ENCODE results near the gene AMOT.

AMOT gene

DNA sequence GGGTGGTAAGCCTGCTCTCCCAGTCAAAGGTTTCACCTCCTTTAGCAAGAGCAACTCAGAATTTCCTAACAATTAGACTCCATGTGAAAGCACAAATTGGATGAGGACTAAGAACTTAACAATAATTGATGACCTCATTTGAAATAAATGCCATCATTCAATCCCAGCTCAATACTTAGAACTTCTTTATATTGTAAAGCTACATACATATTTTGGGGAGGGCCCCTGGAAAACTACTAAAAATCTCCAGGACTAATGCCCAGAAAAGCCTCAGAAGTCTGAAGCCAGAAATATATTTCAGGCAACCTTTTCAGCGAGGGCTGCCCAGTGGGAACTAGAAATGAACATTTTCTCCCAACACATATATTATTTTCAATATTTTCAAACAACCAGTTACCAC, 38.1 kb downstream of the AMOT start:
- DNase-seq (ENCODE audit: low read depth, low spot score): no peak

DNA sequence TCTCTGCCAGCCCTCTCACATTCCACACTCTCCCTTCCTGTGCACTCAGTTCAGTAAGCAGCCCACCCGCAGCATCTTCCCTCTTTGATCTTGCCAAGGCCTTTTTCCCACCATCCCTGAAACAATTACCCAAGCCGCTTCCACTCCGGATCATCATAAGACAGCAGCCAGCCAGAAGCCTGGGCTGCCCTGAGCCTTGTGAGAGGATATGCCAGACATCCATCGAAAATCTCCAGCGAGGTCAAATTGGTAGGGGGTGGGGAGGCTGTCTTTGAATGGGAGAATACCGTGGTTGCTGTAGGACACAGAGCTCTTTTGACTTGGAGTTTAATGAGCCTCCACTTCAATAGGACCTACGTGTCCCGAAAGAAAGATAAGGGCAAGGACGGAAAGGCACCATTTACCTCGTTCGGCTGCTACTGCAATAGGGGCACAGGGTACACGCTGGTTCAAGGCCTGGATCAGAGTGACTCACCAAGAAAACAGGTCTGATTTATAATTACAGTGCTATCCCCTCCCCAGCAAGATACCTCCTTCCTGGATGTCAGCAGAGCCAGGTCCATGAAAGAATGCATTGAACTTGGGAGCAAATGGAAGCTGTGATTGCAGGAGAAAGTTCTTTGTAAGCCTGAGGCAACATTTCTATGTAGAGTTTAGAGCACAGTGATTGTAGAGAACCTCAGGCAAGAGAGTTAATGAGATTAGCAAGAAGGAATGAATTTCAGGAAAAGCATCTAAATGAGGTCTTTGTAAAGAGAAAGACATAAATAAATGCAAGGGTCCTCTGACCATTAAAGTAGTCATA, 39.5 kb downstream of the AMOT start:
- DNase-seq (ENCODE audit: low read depth, low spot score): no peak

DNA sequence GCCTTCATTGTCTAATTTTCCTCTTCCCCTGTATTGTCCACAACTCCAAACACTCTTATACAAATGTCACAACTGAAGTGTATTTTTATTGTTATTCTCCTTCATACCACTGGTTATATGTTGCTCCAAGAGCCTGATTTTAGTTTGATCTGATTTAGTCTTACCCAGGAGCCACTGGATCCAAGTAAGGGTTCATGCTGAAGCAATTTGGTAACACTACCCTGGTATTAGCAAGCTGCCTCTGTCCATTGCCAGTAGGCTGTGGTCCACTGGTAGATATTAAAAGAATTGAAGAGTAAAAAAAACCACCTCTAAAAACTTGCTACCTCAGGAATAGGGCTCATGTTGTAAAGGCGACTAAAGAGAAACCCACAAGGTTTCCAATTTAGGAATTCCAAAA, 41.2 kb downstream of the AMOT start:
- DNase-seq (ENCODE audit: low read depth, low spot score): no peak

DNA sequence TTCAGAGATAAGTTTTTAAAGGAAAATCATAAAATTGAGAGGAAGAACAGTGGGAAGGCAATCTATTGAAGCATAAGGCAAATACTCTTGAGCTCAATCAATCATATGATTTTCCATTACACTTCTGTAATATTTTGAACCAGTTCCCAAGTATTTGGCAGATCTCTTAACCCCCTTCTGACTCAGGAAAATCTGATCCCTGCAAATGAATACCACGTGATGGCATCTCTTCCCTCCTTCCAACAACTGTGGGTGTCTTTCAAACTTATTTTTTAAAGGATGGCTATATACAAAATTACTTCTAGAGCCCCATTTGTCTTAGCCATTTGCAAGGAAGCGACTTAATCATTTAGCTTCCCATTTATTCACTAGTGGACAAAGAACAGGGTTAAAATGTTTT, 41.9 kb downstream of the AMOT start:
- no peak for DNase-seq (ENCODE audit: low read depth, low spot score)

DNA sequence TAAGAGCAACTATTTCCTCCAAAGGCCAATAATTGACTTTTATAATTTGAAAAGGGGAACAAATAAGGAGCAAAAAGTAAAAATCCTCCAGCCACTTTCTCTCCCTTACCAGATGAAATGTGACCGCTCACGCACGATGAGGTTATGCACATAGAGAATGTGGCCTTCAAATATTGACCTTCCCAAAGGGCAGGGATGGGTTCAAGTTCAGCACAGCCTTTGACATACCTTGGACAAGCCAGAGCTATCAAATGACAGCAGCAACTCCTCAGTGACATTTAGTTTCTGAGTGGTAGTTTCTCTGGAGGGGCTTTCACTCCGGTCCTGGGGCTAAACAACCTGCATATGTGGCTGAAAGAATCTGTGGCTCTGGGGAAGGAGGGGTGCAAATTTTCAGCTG, 50.7 kb downstream of the AMOT start:
- no peak for DNase-seq (ENCODE audit: low read depth, low spot score)

DNA sequence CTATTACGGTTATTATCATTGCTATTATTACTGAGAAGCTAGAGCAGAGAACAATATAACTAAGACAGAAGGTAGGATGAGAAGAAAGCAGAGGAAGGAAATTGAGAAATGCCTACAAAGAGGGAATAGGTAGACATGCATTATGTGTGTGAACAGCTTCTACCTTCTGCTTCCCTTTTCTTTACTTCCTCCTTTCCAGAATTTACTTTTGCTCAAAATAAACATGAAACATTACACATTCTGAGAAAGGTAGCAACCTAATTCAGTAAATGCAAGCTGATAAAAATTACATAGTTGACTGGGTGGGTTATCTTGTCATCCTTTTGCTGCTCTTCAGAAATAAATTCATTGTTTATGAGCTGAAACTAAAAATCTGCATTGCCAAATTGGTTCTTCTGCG, 54.6 kb downstream of the AMOT start:
- DNase-seq (ENCODE audit: low read depth, low spot score): no peak

DNA sequence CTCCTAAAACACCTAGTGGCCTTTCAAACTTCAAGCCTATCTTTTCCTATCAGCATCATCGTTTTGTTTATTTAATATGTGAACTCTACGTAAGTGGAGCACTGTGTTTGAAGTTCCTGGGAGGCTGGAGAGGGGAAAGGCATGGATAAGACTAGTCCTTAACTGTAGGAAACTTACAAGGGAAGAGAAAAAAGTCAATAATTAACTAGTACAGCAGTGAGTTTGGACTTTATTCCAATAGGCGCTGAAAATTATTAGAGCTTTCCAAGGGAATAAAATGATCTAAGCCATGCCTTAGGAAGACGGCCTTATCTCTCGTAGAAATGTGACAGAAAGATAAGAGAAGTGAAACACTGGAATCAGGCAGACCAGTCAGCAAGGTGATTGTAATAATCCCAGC, 55.3 kb downstream of the AMOT start:
- no peak for DNase-seq (ENCODE audit: low read depth, low spot score)

DNA sequence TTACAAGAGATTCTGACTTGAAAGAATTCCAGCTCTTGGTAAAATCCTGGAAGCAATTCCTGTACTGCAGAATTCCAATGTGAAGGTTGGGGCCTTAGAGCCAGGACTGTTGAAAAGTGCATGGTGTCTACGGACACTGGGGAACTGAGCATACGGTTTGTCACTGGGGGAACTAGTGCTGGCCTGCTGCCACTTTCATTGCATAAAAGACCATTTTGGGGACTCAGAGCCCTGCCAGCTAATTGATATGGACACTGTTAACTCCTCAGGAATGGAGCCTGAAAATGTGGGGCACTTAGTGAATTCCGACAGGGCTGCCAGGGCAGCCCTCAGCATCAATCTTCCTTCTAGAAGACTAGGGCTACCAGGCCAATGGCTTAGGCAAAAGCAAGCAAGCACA, 55.9 kb downstream of the AMOT start:
- DNase-seq (ENCODE audit: low read depth, low spot score): no peak

DNA sequence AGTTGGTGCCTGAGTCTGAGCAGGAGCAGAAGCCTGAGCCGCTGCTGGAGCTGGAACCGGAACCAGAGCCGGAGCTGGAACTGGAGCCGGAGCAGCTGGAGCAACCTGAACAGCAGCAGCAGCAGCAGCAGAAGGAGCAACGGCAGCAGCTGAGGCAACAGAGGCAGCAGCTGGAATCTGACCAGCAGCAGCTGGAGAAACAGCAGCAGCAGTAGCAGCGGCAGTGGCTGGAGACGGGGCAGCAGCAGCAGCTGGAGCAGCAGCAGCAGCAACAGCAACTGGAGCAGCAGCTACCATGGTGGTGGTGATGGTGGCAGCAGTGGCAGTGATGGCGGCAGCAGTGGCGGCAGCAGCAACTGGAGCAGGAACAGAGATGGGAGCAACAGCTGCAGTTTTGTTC, 61.5 kb downstream of the AMOT start:
- no peak for DNase-seq (ENCODE audit: low read depth, low spot score)

DNA sequence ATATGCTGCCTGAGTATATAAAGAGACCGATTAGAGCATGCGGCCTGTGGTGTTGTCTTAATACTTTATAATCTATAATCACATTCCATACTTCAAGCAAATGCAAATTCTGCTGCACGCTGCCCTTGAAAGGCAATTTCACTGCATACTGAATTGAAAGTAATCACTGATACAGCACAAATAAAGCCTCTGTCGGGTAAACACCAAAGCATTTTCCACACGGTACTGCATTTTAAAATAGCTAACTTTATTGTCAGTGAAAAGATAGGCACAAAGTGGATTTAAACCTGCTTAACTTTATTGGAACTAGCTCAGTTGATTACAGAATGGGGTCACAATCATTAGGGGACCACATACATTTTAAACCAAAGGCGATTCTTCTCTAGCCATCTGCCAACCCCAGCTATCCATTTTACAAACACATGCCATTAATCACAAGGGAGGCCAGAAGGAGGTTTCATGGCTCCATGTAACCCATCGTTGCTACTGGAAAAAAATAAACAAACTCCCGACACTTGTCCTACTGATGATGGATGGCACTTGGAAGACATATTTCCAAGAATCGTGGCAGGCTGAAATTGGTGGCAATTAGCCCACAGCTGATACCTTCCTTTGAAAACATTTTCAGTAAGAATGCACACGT, 65.9 kb downstream of the AMOT start:
- no peak for DNase-seq (ENCODE audit: low read depth, low spot score)

DNA sequence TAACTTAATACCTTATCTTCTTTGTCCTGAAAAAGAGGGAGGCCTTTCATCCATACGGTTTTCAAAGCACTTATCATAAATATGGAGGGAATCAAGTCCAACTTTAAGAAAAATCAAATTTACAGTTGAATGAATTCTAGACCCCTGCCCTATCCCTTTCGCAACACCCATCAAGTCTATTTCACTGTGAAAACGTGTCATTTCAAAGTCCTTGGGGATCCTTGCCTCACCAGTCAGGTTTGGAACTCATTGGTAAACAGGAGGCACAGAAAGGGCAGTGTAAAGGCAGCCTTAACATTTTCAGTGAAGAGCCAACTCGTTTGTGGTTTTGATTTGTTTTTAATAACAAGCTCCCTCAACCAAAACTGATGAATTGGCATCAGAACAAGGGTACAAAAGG, 66.5 kb downstream of the AMOT start:
- no peak for DNase-seq (ENCODE audit: low read depth, low spot score)

DNA sequence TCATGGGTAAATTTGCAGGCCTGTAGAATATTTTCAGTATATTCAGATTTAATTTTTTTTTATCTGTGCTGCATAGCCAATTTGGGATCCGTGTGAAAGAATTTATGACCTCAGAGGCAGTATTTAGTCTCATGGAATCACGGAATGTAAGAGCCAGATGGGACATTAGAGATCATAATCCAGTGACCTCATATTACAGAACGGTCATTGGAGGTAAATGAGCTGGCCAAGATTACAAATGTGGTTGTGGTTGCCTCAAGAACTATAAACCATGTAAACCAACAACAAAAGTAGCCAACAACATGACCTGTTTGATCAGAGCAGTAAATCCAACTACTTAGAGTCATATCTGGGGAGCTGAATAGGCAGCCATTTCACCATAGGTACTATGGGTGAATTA, 71.6 kb downstream of the AMOT start:
- DNase-seq (ENCODE audit: low read depth, low spot score): no peak

DNA sequence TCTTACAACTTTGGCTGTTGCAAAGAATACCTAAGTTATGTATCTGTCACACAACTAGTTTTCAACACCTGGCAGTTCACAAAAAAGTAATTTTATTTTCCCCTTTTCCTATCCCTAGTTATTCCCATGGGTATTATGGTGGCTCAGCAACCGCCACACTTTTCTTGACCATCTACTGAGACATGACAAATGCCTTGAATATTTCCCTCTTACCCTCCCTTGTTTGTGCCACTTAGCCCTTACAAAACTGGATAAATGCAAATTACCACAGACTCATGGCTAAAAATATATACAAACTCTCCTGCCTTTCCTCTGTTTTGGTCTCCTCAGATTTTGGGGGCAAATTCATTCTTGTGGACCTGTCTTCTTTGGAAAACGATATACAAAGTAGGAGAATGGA, 72.1 kb downstream of the AMOT start:
- no peak for DNase-seq (ENCODE audit: low read depth, low spot score)

DNA sequence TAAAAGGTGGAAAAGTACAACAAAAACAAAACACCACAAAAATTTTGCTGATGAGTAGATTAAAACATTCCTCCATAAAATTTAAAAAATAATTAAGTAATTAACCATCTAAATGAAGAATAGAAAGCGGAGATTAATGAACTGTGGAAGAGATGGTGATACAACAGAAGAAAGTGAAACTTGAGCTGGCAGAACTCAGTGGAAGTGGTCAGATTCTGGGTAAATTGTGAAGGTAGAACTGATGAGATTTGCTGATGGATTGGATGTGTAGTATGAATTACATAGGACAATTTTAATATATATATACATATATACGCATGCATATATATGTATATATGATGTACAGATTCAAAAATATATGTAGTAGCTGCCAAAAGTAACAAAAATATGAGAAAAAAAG, 73.9 kb downstream of the AMOT start:
- DNase-seq (ENCODE audit: low read depth, low spot score): no peak

DNA sequence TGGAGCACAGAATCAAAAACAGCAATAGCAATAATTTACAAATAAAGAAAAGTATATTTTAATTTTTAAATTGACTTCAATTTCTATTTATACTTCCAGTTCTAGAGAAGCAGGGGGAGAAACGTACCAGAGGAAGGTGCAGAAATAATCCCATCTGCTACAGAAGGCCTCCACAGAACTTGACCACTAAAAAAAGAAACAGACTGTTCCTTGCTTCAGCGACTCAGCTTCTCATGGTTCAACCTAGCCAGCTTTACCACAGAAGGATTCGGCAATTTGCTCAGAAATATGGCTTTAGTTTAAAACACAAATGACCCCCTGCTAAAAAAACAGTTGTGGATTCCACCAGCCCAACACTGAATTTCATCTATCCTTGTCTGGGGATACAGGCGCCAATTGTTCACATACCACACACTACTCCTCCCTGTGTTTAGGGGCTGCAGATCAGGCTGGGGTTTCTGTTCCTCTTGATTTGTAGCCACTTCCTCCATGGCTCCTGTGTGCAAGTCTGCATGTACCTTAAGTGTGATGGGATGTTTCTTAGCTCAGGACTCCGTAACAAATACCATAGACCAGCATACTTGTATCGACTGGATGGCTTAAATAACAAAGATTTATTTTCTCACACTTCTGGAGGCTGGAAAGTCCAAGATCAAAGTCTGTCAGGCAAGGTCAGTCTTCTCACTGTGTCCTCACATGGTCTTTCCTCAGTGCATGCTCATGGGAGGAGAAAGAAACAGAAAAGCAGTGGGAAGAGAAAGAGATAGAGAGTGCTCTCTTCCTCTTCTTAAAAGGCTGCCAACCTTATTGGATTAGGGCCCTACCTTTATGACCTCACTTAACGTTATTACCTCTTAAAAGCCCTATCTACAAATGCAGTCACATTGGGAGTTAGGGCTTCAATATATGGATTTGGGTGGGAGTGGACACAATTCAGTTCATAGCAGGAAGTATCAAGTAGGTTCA, 79.1 kb downstream of the AMOT start:
- DNase-seq (ENCODE audit: low read depth, low spot score): no peak

DNA sequence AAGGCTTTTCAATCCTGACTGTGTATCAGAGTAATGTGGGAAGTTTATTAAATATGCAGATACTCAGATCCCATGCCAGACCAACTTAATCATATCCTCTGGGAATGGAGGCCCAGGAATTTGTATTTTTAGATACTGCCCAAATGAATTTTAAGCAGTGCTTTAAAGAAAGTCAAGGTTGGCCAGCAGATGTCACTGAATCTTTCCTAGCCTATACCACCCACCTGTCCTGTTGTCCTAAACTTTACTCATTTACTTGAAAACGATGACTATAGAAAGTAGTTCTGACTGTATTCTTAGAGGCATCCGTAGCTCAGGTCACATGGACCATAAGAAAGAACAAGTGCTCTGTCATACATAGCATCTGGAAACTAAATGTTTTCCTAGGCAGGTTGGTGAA, 79.9 kb downstream of the AMOT start:
- no peak for DNase-seq (ENCODE audit: low read depth, low spot score)

DNA sequence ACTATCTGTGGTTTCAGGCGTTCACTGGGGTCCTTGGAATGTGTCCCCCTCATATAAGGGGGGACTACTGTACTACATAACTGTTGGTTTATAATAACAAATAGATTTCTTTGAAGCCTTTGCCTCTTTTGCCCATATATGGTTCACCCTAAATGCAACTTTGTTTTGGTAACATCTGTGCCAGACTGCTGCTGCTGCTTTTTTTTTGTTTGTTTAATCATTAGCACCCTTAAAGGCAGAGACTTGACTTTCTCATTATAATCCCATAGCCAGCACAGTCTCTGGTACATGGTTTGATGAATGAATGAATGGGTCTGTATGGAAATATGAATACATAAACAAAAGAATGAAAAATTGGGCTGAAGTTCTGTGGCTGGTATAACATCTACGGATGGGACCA, 80.7 kb downstream of the AMOT start:
- no peak for DNase-seq (ENCODE audit: low read depth, low spot score)

DNA sequence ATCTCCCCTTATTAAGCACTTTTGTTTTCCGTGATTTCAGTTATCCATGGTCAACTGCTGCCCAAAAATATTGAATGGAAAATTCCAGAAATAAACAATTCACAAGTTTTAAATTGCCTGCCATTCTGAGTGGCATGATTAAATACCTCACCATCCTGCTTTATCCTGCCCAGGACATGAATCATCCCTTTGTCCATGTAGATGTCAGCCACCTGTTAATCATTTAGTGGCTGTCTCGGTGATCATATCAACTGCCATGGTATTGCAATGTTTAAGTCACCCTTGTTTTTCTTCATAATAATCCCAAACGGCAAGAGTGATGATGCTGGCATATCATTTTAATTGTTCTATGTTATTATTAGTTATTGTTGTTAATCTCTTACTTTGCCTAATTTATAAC, 81.1 kb downstream of the AMOT start:
- no peak for DNase-seq (ENCODE audit: low read depth, low spot score)

DNA sequence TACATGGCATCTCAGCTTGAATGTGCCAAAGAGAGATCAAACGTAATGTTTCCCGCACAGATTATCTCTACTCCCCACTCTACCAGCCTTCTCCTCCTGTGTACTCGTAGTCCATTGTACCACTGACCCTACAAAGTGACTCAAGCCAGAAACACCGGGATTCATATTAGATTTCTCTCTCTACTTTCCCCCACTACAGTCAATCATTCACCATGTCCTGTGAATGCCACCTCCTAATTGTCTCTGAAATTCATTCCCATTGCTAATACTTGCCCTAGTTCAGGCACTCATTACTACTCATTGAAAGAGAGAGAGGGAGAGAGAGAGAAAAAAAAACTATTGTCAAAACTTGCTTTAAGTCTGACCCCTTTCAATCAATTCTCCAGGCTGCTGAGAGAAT, 82.7 kb downstream of the AMOT start:
- no peak for DNase-seq (ENCODE audit: low read depth, low spot score)

DNA sequence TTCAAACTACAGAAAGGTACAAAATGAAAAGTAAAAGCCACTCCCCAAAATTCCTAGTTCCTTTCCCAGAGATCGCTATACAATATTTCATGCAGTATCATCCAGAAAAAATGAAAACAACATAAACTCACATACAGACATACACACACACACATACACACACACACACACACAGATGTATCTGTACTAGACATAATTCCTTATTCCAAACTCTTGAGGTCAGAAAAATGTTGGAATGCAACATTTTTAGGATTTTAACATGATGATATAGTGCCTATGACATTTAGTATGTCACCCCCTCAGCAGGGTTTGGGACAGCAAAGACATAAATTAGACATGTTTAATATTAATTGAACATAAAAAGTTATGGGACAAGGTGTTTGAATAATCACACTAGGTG, 87.5 kb downstream of the AMOT start:
- DNase-seq (ENCODE audit: low read depth, low spot score): no peak

DNA sequence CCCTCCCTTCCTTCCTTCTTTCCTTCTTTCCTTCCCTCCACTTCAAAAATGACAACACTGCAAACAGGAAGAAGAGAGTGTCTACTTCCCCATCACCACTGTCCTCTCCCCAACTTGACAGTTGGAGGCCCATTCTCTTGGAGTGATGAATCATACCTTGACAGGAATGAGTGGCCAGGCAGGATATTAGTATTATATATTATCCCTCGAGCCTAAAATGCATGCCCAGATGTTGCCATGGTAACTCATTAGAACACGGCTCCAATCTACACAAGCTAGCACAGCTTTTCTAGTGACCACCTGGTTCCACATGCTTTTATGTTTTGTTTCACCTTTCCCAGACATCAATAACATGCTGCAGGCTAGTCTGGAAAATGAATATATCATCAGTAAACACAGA, 89.6 kb downstream of the AMOT start:
- DNase-seq (ENCODE audit: low read depth, low spot score): no peak

DNA sequence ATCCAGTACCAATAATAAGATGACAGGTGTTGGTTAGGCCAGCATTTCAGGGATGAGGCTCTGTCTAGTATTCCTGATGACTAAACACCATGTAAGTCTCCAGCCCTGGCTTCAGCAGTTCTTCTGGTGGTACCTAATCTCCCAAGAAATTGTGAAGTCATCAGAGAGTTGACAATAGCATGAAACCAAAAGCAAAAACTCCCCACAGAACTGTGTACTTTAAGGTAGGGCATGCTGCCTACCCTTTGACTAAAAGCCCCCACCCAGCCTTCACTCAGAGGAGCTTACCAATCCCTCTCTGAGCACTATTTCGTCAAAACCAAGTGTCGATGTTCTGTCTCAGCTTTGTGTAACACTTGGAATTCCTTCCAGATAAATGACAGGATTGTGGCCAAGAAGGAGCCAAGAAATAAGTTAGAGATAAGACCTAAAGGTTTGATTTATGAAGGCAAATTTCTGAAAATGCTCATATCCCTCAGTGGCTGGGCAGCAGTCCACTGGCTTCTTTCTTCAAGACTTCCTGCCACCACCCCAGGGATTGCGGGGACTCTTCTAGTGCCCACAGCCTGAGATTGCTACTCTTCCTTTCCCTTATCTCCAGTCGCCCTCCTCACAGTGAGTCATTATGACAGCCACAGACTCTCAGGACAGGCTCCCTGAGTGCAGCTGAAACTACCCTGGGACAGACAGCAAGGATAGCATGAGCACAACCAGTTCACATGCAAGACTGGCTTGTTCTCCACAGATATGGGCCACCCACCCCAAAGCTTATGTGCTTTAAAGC, 93.6 kb downstream of the AMOT start:
- DNase-seq (ENCODE audit: low read depth, low spot score): no peak
